ENCODE measurements around the gene UBE2J2.

The UBE2J2 gene

GRCh38 chr1:1239614-1240347 is 33.9 kb downstream of the UBE2J2 start:
- TF ChIP-seq CTCF (conservative IDR thresholded peaks at IDR 0.05): no peak
- H3K27ac ChIP-seq: no peak overlapping the region

- H3K27ac ChIP-seq: no peak overlapping the region
- TF ChIP-seq CTCF (conservative IDR thresholded peaks at IDR 0.05): no peak
These were observed 34.4 kb downstream of the UBE2J2 start for GRCh38 chr1:1239227-1239613.

DNA sequence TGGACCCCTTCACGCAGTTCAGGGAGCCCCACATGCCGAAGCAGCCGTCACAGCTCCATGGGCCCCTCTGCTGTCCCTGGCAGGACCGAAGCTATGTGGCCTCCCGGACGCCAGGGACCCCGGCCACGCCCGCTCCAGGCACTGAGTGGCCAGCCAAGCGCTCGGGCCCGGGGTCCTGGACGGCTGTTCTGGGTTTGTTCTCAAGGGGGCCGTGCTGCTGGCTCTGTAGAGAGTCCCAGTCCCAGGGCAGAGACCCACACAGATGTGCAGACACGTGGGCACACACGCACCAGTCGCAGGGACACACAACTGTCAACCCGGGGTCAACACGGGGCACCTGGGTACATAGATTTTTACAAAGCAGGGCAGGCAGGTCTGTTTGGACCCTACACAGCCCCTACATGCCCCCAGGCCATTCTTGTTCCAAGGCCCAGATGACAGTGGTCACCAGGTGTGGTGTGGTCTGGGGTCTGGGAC is 34.9 kb downstream of the UBE2J2 start:
- TF ChIP-seq CTCF (conservative IDR thresholded peaks at IDR 0.05): no peak
- peak overlapping the region; percentile 61; the same call in 1 of the 2 replicates for H3K27ac ChIP-seq

DNA sequence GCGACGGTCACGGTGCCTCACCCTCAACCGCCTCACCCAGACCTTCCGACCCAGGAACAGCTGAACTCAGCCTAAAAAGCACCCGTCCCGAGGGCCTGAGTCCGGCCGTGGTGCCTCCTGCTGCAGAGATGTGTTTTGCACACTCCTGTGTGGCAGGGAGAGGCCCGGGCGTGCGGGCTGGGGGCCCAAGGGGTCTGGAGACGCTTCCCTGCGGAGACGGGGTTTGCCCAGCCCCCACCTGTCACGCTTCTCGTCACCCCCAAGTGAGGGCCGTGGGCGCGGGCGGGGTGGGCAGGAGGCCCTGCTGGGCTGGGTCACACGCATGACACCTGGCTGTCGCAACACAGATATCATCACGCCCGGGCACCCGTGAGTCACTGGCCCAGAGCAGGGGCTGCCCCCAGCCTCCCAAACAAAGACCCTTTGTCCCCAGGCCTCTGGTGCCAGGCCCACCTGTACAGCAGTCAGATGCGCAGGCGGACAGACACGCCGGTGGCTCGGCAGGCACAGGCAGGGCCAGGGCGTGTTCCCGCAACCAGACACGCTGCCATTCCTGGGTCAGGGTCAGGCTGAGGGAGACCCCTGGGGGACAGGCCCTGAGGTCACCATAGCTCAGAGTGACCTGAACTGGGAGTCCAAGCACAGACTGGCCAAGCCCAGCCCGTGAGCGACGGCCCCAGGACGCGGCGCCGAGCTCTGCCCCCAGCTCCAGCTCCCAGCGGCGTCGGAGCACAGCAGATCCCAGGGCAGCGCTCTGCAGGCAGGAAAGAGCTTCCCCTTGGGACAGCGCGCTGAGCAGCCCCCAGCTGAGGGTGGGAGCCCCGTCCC is 35.6 kb downstream of the UBE2J2 start:
- H3K27ac ChIP-seq: peak overlapping the region; percentile 61

GRCh38 chr1:1236945-1237873 is 36.4 kb downstream of the UBE2J2 start:
- no peak for TF ChIP-seq CTCF (conservative IDR thresholded peaks at IDR 0.05)
- peak overlapping the region; percentile 61 for H3K27ac ChIP-seq

More for the DNA sequence above, 35.6 kb downstream of the UBE2J2 start:
- no peak for TF ChIP-seq CTCF (conservative IDR thresholded peaks at IDR 0.05)

GRCh38 chr1:1236176-1236763 is 37.4 kb downstream of the UBE2J2 start:
- H3K27ac ChIP-seq: peak overlapping the region; percentile 61
- no peak for TF ChIP-seq CTCF (conservative IDR thresholded peaks at IDR 0.05)
